Mucosa of descending colon (tissue), 3 donors: ENCODE results near the gene TUB. TPM values are rescaled to one million over a fixed set of nuclear protein-coding genes. Genes with fewer than 3 reads are reported as not detected.

Experiments
- ATAC-seq: fragments of 200-7000 bp; cut with Tn5 transposase; one replicate; pipeline ENCODE4 v1.9.1; 2020; ENCODE audit warnings: mild to moderate bottlenecking, moderate library complexity
- DNase-seq, 3 donors: peaks; one replicate each; pipeline ENCODE4 v3.0.0-alpha.2; 2020
- H3K36me3 ChIP-seq: fragments of 200-600 bp; one replicate; pipeline ENCODE4 v1.8.0; 2021; ENCODE audit warnings: low read depth, mild to moderate bottlenecking
- H3K4me1 ChIP-seq: fragments of 200-600 bp; one replicate; pipeline ENCODE4 v1.8.0; 2021; ENCODE audit warnings: low read depth, mild to moderate bottlenecking
- H3K4me3 ChIP-seq: fragments of 200-600 bp; one replicate; pipeline ENCODE4 v1.8.0; 2021; ENCODE audit warnings: mild to moderate bottlenecking
- H3K9me3 ChIP-seq: fragments of 200-600 bp; one replicate; pipeline ENCODE4 v1.8.0; 2021; ENCODE audit warnings: mild to moderate bottlenecking
- CTCF ChIP-seq: fragments of 200-600 bp; IDR thresholded peaks from one replicate; pipeline ENCODE4 v1.8.0; 2022; ENCODE audit warnings: antibody characterized with exemption, mild to moderate bottlenecking
- intact Hi-C, 2 donors: fragments of 100-400 bp; cut with DNase I in 1 of 2; cut with micrococcal nuclease in 1 of 2; formaldehyde crosslinking; loops; one replicate each; pipeline versions ENCODE4 v1.11.0 to v1.11.1; 2022; cut with DNase I, micrococcal nuclease
- total RNA-seq, 3 donors: library from RNA; stranded (reverse); fragmentation: NEBNext Ultra II Directional in 2 of 3; extraction: Animal tissue kit (Norgen Biotek cat#: 25700) in 2 of 3; gene quantifications; one replicate each; pipeline versions ENCODE4 v1.2.1 to v1.2.4, GENCODE V29; 2021 to 2023
- donor health status: DM: no; HTN: no; CAD: no; lungs with moderate emphysema.
- donor health status: DM: no; HTN: no; CAD: no.
- donor health status: DM: no; HTN: yes; CAD: no.

Gene TUB
- total RNA-seq, 3 donors from 2014 or later: 0.58 to 10.4 (median 1.8) TPM

GRCh38 chr11:8097926-8098325, 16.9 kb downstream of the TUB start:
- Histone ChIP-seq H3K4me1 (no peaks in the 10 kb centered on the region), H3K4me3 (no peak overlapping the region), H3K36me3 (no peaks in the 10 kb centered on the region), H3K9me3 (no peaks in the 10 kb centered on the region)
- ATAC-seq: no peak
- TF ChIP-seq CTCF: no peak
- DNase-seq: no peak
- intact Hi-C loops: loop anchor here in 1 of 2 donors (5.0 kb wide), 1 partner anchor 91 kb away; no protein-coding TSS in a partner anchor

- Histone ChIP-seq H3K36me3 (no peaks in the 10 kb centered on the region), H3K9me3 (no peaks in the 10 kb centered on the region), H3K4me1 (no peaks in the 10 kb centered on the region), H3K4me3 (no peak overlapping the region)
- no peak for TF ChIP-seq CTCF
- intact Hi-C loops: loop anchor here in 1 of 2 donors (5.0 kb wide), 1 partner anchor 91 kb away; no protein-coding TSS in a partner anchor
- DNase-seq (no peak), ATAC-seq (no peak)
These were observed 17.4 kb downstream of the TUB start for GRCh38 chr11:8098361-8098760.

GRCh38 chr11:8098879-8099278, 17.9 kb downstream of the TUB start:
- H3K36me3 ChIP-seq: no peaks in the 10 kb centered on the region

DNA sequence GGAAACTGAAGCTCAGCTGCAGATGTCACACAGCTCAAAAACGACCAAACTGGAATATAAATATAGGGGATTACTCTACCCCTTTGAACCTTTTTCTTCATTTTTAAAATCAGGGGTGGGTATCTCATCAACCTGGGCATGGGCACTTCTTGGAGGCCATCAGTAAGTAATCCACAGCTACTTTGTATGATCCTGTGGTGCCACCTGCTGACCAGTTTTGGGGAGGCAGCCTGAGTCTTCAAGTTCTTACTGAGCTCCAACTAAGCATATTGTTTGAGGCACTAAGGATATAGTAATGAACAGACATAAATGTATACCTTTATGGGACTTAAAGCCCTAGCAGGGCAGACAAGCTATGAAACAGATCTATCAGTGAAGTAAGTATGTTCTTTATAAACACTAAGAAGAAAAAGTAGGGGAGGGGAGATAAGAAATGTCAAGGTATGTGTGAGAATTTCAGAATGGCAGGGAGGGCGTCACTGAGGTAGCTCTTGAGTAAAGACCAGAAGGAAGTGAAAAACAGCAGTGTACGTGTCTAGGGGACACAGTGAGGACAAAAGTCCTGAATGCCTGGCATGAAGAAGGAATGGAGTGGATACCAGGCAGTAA, 18.4 kb downstream of the TUB start:
- Histone ChIP-seq H3K9me3 (no peaks in the 10 kb centered on the region), H3K4me1 (no peaks in the 10 kb centered on the region), H3K36me3 (no peaks in the 10 kb centered on the region), H3K4me3 (no peak overlapping the region)
- peak; percentile 69 for ATAC-seq
- TF ChIP-seq CTCF: peak; percentile 50
- intact Hi-C loops: loop anchor here in 1 of 2 donors (5.0 kb wide), 1 partner anchor 92 kb away; no protein-coding TSS in a partner anchor
- DNase-seq: peak in 2 of 3 donors; percentile 83 to 95

More at GRCh38 chr11:8098879-8099278, 17.9 kb downstream of the TUB start:
- DNase-seq (no peak), ATAC-seq (no peak)
- intact Hi-C loops: loop anchor here in 1 of 2 donors (5.0 kb wide), 1 partner anchor 92 kb away; no protein-coding TSS in a partner anchor
- no peaks in the 10 kb centered on the region for H3K4me1 ChIP-seq
- no peak overlapping the region for H3K4me3 ChIP-seq
- H3K9me3 ChIP-seq: no peaks in the 10 kb centered on the region
- TF ChIP-seq CTCF: no peak

GRCh38 chr11:8100158-8100557, 19.1 kb downstream of the TUB start:
- H3K4me1 ChIP-seq: no peaks in the 10 kb centered on the region
- TF ChIP-seq CTCF: no peak
- intact Hi-C loops: no loop called here
- H3K9me3 ChIP-seq: no peaks in the 10 kb centered on the region
- DNase-seq: no peak
- ATAC-seq: no peak
- H3K4me3 ChIP-seq: no peak overlapping the region
- H3K36me3 ChIP-seq: no peaks in the 10 kb centered on the region
